Measurements from ENCODE around the gene PTPRM.

Gene PTPRM

DNA sequence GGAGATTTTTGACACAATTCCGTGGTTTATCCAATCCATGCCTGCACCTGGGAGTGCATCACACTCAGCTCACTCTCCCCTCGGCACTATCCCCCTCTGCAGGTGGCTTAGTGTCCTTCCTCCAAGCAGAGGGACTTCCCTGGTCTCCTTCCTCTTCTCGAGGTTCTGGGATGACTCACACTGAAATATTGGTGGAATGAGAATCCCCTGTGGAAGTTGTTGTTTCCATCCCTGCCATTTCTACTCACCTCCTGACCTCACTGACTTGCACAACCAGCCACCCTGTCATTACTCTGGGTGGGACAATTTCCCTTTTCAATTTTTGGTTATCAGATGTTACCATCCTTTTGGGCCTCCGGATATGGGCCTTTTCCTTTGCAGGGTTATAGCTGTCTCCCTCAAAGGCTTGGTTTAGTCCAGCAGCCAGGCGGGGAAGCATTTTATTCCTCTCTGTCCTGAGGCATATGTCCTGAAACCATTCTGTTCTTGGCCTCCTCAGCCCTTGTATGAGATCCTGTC lies 59.9 kb downstream of the PTPRM start:
- no peak for DNase-seq (ENCODE audit: low read depth)

DNA sequence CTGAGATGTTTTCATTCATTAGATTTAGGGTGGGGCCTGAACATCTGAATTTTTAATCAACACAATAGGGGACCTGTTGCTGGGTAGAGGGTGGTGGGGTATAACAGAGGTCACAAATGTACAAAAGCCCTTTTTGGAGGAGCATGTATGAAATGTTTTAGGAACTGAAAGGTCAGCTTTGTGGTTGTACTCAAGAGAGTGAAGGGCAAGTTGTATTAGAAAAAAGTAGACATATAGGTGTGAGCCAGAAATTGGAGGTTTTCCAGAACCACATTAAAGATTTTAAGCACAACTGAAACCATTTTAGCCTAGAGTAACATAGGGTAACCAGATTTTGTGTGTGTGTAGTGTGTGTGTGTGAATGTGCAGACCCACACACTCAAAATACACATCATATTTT lies 62.3 kb downstream of the PTPRM start:
- DNase-seq (ENCODE audit: low read depth), result no peak

DNA sequence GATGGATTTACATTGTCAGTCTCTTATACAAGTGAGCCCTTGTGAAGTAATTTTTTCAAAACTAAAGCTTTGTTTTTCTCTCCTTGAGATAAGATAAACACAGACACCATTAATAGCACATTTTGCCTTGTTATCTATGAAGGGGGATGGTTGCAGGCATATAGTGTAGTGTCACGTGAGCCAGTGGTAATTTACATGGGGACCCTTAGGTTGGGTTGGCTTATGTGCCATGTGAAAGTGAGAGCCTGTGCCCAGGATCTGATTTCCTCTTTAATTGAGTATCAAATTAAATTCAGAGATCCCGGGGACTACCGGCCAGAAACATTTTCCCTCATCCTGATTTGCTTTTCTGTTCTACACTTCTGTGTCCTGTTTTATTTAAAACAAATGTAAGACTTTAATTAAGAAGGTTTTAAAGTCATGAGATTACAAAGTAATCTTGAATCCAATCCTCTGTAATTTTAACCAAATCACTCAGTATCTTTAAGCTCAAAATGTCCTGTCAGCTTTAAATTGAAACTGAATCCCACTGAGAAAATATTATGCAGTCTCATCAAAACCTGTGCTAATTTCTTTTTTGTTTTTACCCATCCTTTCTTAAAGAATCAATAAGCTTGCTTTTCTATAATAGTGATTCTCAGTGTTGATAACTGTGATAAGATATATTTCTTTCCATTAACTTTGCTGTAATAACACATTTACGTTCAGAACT lies 63.8 kb downstream of the PTPRM start:
- no peak for DNase-seq (ENCODE audit: low read depth)

DNA sequence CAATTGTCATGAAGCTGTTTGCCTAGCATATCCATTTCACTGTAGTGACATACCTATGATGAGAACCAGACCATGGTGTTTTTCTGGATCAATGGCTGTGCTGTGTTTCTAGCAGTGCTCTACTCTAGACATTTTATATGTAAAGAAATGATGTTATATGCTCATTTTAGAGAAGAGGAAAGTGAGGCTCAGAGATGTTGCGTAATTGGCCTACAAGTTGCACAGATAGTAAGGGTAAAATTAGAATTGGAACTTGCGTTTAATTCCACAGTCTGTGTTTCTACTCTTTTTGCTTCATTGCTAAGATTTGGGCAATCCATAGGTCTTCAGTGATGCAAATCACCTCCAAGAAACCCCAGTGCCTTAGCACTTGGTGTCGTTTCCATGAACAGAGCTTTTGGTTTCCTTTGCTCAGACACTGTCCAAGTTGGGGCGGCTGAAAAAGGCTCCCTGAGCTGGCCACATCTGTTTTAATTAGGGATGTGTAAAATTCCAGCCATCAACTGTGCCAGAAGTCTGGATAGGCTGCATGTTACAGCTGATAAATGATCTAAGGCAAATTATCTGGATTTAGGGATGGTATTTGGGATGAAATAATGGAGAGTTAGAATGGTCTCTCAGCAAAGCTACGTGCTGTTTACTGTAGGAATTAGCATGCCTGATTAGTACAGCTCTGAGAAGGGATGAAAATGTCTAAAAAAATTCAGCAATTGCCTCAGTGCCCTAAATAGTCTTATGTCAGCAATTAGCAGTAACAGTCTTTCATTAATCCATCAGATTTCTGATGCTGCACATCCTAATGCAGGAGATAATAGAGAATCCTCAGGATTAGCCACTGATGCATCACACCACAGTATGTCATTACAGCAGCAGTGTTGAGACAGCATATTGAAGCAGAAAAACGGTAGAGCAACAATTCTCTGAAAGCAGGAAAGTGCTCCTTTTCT lies 65.3 kb downstream of the PTPRM start:
- DNase-seq (ENCODE audit: low read depth), result no peak

DNA sequence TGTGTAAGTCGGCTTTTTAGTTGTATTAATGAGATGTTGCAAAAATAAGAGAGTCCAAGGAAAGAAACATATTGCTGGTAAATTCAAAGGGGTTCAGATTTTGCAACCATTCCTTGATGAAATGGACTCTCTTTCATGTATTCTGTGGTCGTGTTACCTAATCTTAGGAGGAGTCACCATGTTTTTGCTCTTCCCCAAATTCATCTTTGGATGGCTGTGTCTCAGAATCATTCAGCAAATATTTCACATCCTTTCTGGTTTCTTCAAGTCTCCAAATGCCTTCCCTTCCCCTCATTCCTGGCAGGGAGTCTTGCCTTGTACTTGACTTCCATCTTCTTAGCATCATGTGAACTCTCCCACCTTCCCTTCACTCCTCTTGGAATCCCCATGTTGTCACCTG lies 66.1 kb downstream of the PTPRM start:
- no peak for DNase-seq (ENCODE audit: low read depth)

DNA sequence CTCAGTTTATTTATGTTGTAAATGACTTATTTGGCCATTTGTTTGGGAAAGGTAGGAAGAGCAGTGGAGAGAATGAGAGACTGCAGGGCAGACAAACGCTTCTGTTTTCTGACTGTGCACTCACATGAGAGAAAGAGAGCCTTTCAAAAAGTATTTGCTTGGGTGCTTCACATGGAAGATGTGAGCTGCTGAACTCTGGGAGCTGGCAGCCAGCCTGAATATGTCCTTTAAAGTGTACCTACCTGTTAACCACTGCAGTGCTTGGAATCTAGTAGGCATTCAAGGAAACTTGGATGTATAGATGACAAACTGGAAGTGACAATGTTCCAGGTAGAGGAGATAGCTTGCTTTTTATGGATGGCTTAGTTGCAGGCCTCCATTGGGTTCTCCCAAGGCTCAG lies 68.8 kb downstream of the PTPRM start:
- DNase-seq (ENCODE audit: low read depth), result no peak

DNA sequence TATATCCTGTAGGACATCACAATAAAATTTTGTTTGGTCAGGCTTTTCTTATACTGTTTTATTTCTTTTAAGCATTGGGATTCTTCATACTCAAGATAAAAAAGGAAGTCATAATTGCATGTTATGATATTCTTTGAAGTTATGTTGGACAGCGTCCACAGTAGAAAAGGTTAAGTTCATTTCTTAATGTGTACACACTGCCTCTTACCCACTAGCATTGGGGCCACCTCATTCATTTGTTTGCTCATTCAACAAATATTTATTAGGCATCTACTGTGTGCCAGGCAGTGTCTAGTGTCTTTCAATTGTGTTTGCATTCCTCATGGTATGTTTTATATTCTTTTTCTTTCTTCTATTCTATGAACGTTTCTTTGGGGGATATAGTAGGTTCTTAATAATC lies 70.2 kb downstream of the PTPRM start:
- no peak for DNase-seq (ENCODE audit: low read depth)

DNA sequence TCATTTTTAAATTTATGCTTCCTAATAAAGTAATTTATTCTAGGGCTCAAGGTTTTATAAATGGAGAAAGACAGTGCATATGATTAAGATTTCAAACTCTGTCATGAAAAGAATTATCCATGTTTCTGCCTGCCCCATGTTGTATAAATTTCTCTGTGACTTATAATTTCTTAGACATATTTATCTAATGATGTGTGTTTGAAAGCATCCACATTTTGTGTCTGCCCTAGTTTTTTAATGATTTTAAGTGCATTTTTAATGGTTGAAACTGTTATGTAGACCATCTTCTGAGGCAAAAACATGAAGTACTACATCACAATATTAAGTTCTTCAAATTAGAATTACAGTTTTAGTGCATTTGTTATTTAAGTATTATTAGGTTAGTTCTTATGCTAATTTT lies 71.2 kb downstream of the PTPRM start:
- no peak for DNase-seq (ENCODE audit: low read depth)

DNA sequence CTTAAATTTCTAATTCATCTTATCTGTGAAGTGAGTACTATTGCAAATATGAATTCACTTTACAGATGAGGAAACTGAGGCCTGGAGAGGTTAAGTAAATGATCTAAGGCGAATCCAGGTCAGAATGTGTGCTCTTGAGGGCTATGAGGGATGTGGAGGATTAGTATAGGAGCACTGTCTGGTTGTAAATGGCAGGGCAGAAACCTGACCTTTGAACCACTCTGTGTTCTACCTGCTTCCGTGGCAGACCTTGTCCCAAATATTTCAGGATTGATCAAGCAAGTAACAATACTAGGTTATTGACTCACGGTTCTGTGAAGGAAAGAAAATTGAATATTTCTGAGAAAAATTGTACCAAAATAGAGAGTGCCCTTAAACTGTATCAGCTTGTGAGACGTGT lies 74.7 kb downstream of the PTPRM start:
- no peak for DNase-seq (ENCODE audit: low read depth)

DNA sequence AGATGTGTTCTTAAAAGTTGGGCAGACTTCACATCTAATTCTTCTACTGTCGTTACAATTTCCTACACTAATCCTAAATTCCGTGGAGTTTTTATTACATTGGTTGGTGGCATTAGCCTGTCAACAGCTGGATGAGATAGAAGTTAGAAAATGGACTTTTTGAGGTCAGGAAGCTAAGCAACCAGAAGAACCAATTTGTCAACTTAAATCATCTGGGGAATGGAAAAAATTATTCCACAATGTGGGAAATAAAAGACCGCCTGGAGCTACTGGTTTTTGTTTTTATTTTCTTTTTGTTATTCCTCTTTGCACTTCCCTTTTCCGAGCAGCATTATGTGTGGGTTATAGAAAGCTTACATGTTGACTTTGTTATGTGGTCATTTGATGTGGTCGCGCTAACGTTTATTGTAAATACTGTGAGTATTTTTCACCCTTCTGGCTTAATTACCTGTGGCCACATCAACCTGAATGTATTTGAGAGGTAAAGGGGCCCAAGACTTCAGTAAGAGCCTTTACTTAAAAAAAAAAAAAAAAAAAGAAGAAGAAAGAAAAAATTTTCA lies 75.3 kb downstream of the PTPRM start:
- DNase-seq (ENCODE audit: low read depth), result no peak

DNA sequence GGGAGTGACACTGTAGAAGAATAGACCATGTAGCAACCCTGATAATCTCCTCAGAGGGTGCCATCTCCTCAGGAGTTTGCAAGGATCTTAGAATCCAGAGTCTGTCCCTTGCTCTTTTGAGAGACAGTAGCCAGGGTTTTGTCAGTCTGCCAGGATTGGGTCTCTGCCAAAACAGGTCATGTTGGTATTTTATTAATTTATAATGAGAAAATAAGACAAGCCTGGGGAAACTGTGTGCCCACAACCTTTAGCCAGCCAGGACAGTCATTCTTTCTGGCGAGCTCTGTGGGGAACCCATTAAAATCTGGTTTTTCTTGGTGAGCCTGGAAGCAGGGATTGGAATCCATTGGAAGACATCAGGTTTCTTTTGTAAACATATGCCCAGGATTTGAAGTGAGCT lies 78.6 kb downstream of the PTPRM start:
- DNase-seq (ENCODE audit: low read depth), result no peak

DNA sequence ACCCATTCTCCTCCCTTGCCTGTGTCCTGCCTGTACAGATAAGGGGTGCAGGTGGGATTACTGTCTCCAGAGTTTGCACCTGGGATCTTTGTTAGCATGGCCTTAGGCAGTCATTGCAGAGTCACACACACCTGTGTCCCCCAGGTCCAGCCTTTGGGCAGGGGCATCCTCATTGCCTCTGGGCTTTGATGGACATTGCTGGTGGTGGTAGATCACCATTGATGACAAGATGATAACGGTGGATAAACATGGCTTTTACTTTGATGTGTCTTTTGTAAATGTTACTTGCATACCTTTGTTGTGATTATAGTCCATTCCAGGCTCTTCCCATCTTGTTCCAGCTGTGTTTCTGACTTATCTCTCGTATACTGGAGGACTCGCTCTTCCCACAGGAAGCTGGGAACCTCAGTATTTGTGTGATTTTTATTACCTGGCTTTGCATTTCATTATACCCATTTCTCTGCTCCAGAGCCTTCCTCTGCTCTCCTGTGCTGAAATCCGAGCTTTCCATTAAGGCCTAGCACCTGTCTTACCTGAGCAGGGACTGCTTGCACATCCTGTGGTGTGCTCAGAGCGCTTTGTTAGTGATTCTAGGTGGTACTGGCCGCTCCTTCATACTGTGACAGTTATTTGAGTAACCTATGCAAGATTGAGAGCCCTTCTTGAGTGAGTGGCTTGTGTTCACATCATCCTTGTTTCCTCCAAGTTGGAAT lies 79.2 kb downstream of the PTPRM start:
- DNase-seq (ENCODE audit: low read depth), result no peak

DNA sequence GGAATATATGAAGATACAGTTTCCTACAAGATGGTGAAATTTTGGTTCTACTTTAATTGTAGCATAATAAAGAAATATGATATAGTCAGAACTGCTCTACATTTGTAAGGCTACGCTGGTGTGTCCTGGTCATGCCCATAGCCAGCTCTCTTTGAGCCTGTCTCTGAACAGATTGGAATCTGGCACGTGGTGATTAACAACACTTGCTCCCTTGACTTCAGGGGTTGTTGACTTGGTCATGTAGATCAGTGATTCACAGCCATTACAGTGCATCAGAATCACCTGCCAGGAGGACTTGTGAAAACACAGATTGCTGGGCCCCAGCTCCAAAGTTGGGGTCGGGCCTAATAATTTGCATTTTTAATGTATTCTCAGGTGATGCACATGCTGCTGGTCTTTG lies 80.4 kb downstream of the PTPRM start:
- DNase-seq (ENCODE audit: low read depth), result no peak

DNA sequence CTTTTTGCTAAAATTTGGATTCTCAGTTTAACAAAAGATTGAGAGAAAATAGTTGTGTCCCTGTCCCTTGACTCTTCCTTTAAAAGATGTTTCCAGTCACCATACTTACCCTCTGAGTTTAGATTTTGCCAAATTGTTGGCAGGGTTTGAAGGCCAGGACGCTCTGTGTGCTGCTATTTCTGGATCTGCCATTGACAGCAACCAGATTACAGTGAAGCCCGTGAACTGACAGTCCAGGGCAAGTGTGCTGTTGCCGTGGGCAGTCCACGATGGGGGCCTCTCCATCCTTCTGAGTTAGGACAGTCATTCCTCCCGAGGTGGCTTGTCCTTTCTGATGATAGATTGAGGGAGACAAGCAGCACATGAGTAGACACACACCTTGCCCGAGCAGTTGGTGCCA lies 89.9 kb downstream of the PTPRM start:
- no peak for DNase-seq (ENCODE audit: low read depth)

DNA sequence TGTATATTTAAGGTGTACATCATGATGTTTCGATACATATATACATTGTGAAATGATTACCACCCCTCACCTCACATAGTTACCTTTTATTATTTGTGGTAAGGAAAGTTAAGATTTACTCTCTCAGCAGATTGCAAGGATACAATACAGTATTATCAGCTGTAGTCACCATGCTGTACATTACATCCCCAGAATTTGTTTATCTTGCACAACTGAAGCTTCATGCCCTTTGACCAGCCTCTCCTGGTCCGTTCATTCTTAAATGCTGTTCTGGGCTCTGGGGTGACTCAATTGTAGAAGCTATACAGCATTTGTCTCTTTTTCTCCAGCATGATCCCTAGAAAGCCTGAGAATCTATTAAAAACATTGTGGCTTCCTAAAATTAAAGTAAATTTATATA lies 90.8 kb downstream of the PTPRM start:
- DNase-seq (ENCODE audit: low read depth), result no peak

DNA sequence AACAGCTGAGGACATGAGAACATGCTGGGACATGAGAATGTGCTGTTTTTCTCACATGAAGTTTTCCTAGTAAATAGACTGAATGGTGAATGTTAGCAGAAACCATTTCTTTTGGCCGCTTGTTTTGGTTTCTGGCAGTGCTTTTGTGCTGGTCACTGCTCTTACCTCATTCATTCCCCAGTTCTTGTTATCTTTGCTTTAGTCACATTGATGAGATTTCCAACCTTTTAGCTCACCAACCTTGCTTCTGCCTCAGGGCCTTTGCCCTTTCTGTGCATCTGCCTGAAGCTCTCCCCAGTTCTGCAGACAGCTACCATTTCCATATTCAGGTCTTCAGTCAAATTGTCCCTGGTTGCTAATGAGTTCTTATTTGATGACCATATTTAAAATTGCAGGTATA lies 91.6 kb downstream of the PTPRM start:
- DNase-seq (ENCODE audit: low read depth), result no peak

DNA sequence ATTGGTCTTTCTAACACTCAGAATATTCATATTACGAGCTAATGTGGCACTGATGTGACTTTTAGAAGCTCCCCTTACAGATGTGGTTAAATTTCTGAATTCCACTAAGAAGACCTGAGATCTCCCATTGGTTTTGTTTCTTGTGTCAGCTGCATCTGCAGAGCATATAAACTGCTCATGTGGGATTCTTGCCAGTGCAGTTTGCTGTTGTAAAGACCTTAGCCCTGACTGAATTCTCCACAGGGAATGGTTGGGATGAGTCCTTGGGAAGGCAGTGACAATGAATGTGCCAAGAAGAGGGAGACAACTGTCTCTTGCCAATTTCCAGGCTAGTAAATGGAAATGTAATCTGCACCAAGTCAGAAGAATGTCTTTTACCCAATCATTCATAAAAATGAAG lies 94.1 kb downstream of the PTPRM start:
- DNase-seq (ENCODE audit: low read depth), result no peak

DNA sequence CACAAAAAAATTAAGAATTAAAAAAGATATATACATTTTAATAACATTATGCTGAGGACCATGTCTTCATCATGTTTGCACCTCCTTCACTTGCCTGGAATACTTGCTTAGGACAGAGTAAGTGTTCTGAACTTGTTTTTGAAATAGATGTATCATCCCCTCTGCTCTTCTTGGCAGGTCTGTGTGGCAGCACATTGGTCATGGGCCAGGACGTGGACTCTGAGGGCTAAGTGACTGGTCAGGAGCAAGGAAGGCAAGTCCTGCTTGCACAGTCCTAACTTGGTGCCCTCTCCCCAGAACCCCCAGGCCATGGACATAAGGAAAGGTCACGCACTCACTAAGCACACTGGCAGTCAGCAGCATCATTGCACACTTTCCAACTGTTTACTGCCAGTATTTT lies 95.8 kb downstream of the PTPRM start:
- DNase-seq (ENCODE audit: low read depth), result no peak

DNA sequence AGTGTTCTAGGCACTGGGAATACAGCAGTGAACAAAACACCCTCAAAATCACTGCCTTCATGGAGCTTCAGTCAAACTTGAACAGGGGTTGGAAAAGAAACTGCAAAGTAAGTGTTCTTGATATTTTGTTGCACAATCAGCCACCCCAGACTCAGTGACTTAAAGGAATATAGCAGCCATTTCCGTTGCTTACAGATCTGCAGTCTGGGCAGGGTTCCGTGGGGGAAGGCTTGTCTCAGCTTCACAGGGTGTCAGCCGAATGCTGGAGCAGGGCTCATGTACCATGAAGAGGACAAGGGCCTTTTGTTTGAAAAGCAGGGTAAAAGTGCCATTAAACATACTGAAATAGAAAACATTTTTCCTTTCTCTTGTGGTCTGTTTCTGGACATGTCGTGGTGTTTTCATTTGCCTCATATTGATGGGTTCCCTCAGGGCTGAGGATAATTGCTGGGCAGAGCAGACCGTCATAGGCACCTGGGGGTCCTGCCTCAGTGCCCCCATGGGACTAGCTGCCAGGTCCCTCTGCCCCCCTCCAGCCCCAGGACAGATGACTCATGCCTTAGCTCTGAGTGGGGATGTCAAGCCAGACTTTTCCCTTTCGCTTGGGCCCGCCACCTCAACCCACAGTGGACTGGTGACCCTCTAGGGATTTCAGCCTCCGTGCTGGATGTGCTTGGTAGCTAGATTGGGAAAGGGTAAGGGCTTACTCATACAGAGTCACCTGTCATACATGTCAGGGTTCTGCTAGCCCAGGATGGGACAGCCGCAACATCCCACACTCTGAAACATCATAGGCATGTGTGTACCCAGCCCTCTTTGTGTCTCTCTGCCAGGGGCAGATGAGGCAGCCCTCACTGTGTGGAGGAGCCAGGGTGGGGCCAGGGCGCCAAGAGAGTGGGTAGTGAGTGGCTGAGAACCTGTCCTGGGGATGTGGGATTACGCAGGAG lies 96.5 kb downstream of the PTPRM start:
- no peak for DNase-seq (ENCODE audit: low read depth)

DNA sequence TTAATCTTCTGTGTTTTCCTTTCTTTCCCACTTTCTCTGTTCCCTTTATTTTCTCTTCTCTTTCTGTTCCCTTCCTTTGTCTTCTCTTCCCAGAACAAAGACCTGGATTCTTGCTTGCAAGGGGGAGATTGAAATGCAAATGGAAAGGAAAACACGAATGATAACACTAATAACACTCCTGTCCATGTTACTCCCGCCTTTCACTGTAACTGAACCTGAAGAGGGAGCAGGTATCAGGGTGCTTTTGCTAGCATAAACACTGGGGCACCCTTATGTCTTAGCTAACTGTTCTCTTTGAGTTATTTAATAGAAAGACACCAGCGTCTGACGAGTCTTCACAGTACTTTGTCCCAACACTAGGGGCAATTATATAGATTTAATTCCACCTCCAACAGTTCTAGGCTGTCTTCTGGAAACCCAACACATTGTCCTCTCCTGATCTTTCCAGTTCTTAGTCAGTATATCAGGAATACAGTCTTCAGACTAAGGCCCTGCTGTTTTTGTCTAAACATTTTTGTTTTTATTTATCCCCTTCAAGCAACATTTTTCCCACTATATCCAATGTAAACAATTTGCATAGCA lies 99.2 kb downstream of the PTPRM start:
- no peak for DNase-seq (ENCODE audit: low read depth)

DNA sequence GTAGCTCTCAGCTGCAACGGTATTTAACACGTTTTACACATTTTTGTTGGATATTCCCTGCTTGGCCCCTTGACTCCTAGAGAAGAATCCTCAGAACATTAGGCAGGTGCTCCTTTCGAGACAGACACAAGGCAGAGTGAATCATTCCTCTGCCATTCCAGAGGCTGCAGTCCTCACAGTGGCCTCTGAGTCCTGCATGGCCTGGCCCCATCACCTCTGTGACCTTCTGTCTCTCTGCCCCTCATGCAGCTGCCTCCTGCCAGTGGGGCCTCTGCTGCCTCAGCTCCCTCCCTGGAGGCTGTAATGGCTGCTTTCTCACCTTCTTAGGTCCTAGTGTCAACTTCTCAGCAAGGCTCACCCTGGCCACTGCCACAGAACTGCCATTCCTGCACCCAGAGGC lies 101.3 kb downstream of the PTPRM start:
- DNase-seq (ENCODE audit: low read depth), result no peak

Data from activated T-helper 9 cell treated with anti-CD3 and anti-CD28 coated beads, Interleukin-2, amount 50 U/mL, for 16 hours (primary cell).